Adrenal gland (tissue), 5 donors: ENCODE data around the gene SDK2.

Experiments
- POLR2A ChIP-seq, 2 donors: fragments of 450-650 bp; IDR thresholded peaks; one replicate each; pipeline ENCODE4 v1.6.1; 2017; ENCODE audit warnings: antibody characterized with exemption in 2 of 2, mild to moderate bottlenecking in 2 of 2, moderate library complexity in 1 of 2
- TF ChIP-seq, protein P1 (sequence below), 6 experiments: fragments of 450-650 bp in 4 of 6; fragments of 200-600 bp in 2 of 6; sonication (generic) in 1 of 6; IDR thresholded peaks; 1 replicate in 5 of 6; 2 replicates in 1 of 6; pipeline versions ENCODE4 v1.5.1 to v1.8.0; 2016 to 2021; ENCODE audit warnings: antibody characterized with exemption in 6 of 6, mild to moderate bottlenecking in 2 of 6, moderate library complexity in 1 of 6
- donor health status: DM: no; HTN: no; CAD: no.

DNA sequence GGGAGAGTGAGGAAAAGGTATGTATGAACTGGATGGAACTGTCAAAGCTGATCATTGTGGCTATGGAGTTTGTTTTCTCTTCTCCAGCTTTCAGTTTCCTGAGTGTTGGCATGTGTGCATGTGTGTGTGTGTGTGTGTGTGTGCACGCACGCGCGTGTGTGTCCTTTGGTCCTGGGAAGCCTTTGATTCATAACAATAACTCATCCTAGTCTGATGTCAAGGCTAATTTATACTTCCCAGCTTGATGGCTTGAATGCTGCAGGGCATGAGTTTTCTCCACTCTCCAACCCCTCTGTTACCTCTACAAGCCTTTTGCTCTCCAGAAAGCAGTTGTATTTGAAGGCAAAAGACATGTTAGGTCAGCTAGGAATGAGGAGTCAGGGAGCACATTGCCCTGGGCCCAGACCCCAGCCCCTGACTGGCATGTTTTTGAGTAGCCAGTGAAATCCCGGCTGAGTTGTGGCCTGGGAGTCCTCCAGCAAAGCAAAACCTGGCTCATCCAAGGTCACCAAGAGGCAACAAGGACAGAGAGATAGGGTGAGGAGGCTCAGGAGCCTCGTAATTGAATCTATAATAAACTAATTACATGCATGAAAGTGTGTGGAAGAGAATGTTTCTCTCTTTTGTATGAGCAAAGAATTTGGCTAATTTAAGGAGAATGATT is 323.5 kb downstream of the SDK2 start:
- TF ChIP-seq, protein P1, sequence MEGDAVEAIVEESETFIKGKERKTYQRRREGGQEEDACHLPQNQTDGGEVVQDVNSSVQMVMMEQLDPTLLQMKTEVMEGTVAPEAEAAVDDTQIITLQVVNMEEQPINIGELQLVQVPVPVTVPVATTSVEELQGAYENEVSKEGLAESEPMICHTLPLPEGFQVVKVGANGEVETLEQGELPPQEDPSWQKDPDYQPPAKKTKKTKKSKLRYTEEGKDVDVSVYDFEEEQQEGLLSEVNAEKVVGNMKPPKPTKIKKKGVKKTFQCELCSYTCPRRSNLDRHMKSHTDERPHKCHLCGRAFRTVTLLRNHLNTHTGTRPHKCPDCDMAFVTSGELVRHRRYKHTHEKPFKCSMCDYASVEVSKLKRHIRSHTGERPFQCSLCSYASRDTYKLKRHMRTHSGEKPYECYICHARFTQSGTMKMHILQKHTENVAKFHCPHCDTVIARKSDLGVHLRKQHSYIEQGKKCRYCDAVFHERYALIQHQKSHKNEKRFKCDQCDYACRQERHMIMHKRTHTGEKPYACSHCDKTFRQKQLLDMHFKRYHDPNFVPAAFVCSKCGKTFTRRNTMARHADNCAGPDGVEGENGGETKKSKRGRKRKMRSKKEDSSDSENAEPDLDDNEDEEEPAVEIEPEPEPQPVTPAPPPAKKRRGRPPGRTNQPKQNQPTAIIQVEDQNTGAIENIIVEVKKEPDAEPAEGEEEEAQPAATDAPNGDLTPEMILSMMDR (IDR thresholded peaks at IDR 0.05): no peak
- TF ChIP-seq POLR2A (IDR thresholded peaks at IDR 0.05): no peak
